ENCODE results near the gene FAF1. TPM values are rescaled to one million over a fixed set of nuclear protein-coding genes. Genes with fewer than 3 reads are reported as not detected.

Gene FAF1
- total RNA-seq, 2 experiments from 2014 or later: 42.3 to 114 TPM

- BruUV-seq (replicated peaks): no TSS peak
- intact Hi-C loops (cut with micrococcal nuclease; ENCODE audit: unreplicated experiment): no loop called here
- CTCF ChIA-PET (ENCODE audit: unreplicated experiment): no interaction called here
Observed at GRCh38 chr1:50661626-50662025, 298.4 kb downstream of the FAF1 start.

GRCh38 chr1:50659107-50659662 lies 300.9 kb downstream of the FAF1 start:
- Histone ChIP-seq H4K20me1 (ENCODE audit: insufficient read depth, low read length) (no peaks in the 10 kb centered on the region), H3K4me1 (ENCODE audit: insufficient read depth, low read length, poor library complexity, severe bottlenecking) (no peaks in the 10 kb centered on the region), H3K4me2 (ENCODE audit: low read length) (no peak overlapping the region), H3K9me2 (ENCODE audit: insufficient read depth, low read length) (no peaks in the 10 kb centered on the region), H2AFZ (ENCODE audit: low read length) (no peak overlapping the region), H3K36me3 (ENCODE audit: insufficient read depth, low read length) (peaks cover 8% of the 10 kb centered on the region; the same call in 1 of the 2 replicates), H3K4me3 (ENCODE audit: low read depth, low read length, poor library complexity, severe bottlenecking) (no peak overlapping the region), H3K27ac (ENCODE audit: low read depth, low read length, poor library complexity, severe bottlenecking) (no peak overlapping the region), H3K79me2 (ENCODE audit: insufficient read depth, low read depth, low read length) (no peaks in the 10 kb centered on the region), H3K9me3 (ENCODE audit: low read length) (no peaks in the 10 kb centered on the region)
- intact Hi-C loops (cut with micrococcal nuclease; ENCODE audit: unreplicated experiment): no loop called here
- BruUV-seq (replicated peaks): no TSS peak
- DNase-seq (ENCODE audit: low spot score): no peak
- POLR2A ChIA-PET: interaction anchor here (1.2 kb wide), 1 partner anchor 11 kb away, joined by 4 read pairs; no protein-coding TSS in a partner anchor
- TF ChIP-seq CTCF (conservative IDR thresholded peaks at IDR 0.05; ENCODE audit: low read length) (no peak), EZH2phosphoT487 (IDR thresholded peaks at IDR 0.05; ENCODE audit: borderline replicate concordance, low read depth, low read length) (no peak)
- CTCF ChIA-PET (ENCODE audit: unreplicated experiment): no interaction called here

More at GRCh38 chr1:50661626-50662025, 298.4 kb downstream of the FAF1 start:
- H3K9me2 ChIP-seq (ENCODE audit: insufficient read depth, low read length): no peaks in the 10 kb centered on the region
- H2AFZ ChIP-seq (ENCODE audit: low read length): no peak overlapping the region
- H3K4me2 ChIP-seq (ENCODE audit: low read length): no peak overlapping the region
- no peaks in the 10 kb centered on the region for H3K4me1 ChIP-seq (ENCODE audit: insufficient read depth, low read length, poor library complexity, severe bottlenecking)
- DNase-seq (ENCODE audit: low spot score): no peak
- TF ChIP-seq EZH2phosphoT487 (IDR thresholded peaks at IDR 0.05; ENCODE audit: borderline replicate concordance, low read depth, low read length) (no peak), CTCF (conservative IDR thresholded peaks at IDR 0.05; ENCODE audit: low read length) (no peak)
- no peaks in the 10 kb centered on the region for H3K36me3 ChIP-seq (ENCODE audit: insufficient read depth, low read length)
- H3K27ac ChIP-seq (ENCODE audit: low read depth, low read length, poor library complexity, severe bottlenecking): no peak overlapping the region
- POLR2A ChIA-PET: no interaction called here
- no peaks in the 10 kb centered on the region for H4K20me1 ChIP-seq (ENCODE audit: insufficient read depth, low read length)
- H3K9me3 ChIP-seq (ENCODE audit: low read length): no peaks in the 10 kb centered on the region
- H3K79me2 ChIP-seq (ENCODE audit: insufficient read depth, low read depth, low read length): no peaks in the 10 kb centered on the region
- H3K4me3 ChIP-seq (ENCODE audit: low read depth, low read length, poor library complexity, severe bottlenecking): no peak overlapping the region

- Histone ChIP-seq H3K36me3 (ENCODE audit: insufficient read depth, low read length) (peaks cover 8% of the 10 kb centered on the region; the same call in 1 of the 2 replicates), H3K27ac (ENCODE audit: low read depth, low read length, poor library complexity, severe bottlenecking) (no peak overlapping the region), H3K79me2 (ENCODE audit: insufficient read depth, low read depth, low read length) (no peaks in the 10 kb centered on the region), H3K9me3 (ENCODE audit: low read length) (no peaks in the 10 kb centered on the region), H3K9me2 (ENCODE audit: insufficient read depth, low read length) (no peaks in the 10 kb centered on the region), H3K4me1 (ENCODE audit: insufficient read depth, low read length, poor library complexity, severe bottlenecking) (no peaks in the 10 kb centered on the region), H2AFZ (ENCODE audit: low read length) (no peak overlapping the region), H3K4me2 (ENCODE audit: low read length) (no peak overlapping the region), H3K4me3 (ENCODE audit: low read depth, low read length, poor library complexity, severe bottlenecking) (no peak overlapping the region), H4K20me1 (ENCODE audit: insufficient read depth, low read length) (no peaks in the 10 kb centered on the region)
- ChIA-PET CTCF (ENCODE audit: unreplicated experiment) (no interaction called here), POLR2A (interaction anchor here (1.2 kb wide), 1 partner anchor 12 kb away, joined by 4 read pairs; no protein-coding TSS in a partner anchor)
- intact Hi-C loops (cut with micrococcal nuclease; ENCODE audit: unreplicated experiment): no loop called here
- no TSS peak for BruUV-seq (replicated peaks)
- TF ChIP-seq EZH2phosphoT487 (IDR thresholded peaks at IDR 0.05; ENCODE audit: borderline replicate concordance, low read depth, low read length) (no peak), CTCF (conservative IDR thresholded peaks at IDR 0.05; ENCODE audit: low read length) (no peak)
- no peak for DNase-seq (ENCODE audit: low spot score)
Observed at GRCh38 chr1:50658459-50659076, 301.5 kb downstream of the FAF1 start.

Data from OCI-LY7 (cell line).